GM04503 (cell line): ENCODE results near the gene RENBP.

Source experiments
- DNase-seq: peaks from one replicate; pipeline ENCODE4 v3.0.0-alpha.2; 2012; ENCODE audit warnings: low read depth

The RENBP gene

DNA sequence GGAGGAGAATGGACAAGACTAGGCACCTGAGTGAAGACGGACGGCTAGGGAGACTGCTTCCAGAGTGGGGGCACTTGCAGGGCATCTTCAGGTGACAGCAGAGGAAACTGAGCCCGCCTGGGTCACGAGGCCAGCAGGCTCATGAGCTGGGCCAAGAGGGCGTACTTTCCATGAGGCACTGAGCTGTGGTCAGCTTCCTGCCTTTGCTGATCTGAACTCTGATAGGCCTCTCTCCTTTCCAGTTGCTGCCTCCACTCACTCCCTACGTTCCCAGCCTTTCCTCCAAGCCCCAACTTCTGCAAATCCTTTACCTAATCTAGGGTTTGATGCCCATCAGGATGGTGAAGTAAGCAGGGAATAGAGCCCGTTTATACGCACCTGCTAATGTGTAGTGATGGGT is 57.1 kb downstream of the RENBP start:
- DNase-seq: no peak

DNA sequence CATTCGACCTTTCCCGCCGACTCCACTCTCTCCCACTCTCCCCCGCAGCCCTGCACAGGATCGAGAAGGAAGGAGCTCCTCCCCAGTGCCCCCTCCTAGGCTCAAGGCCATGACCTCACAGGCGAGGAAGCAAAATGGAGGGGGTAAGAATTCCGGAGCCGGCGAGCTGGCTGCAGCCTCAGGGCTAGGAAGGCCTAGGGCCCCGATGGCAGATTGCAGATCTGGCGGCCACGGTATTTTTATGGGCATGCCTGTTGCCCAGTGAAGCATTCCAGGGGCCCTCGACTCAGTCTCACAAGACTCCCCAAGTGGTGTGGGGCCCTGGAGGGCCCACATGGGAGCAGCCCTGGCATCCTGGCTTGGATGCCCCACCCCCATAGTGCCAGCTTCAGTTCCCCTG is 57.5 kb downstream of the RENBP start:
- DNase-seq: no peak

DNA sequence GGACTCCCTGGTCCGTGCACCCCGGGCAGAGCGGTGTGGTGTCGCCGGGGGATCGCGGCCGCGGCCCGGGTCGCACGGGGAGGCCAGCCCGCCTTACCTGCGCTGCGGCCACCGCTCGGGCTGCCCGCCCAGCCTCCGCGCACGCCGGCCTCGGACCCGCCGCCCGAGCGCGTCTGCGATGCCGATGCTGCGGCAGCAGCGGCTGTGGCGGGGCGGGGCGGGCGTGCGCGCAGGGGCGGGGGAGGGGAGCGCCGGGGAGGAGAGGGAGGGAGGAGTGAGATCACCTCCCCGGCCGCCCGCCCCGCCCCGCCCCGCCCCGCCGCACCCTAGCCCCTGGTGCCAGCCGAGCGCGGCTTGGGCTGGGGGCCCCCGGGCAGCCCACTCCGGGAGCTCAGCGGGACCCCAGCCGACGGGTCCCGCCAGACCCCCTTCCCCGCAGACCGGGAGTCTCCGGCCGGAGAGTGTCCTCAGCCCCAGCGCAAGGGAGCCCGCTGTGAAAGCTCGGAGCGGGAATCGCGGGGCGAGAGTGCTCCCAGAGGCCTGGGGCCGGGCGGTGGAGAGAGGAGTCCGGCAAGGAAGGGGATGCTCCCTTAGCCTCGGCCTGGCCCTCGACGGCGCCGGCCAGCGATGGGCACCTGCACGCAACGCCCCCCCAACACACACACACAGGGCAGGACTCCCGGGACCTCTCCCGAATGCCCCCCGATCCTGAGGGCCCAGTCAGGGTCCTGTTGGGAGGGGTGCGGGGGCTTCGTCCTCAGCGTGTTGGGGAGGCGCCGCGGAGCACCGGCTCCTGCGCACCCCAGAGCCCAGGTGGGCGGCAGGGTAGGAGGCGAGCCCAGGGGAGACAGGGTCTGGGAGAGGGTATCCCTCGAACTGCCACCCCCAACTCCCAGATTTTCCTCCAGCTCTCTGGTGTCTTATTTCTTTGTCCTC is 58.2 kb downstream of the RENBP start, which contains the start of gene L1CAM:
L1CAM (minus strand) TSS at position 206 of the 936 bp plus-strand sequence. CDS start 10,337 bp downstream, outside the sequence.
- DNase-seq: no peak
